Lower leg skin (tissue), 3 donors: ENCODE data around the gene HSPA4.

ENCODE experiments used
- POLR2A ChIP-seq, 2 donors: fragments of 450-650 bp; IDR thresholded peaks; one replicate each; pipeline ENCODE4 v1.6.1; 2016 to 2017; ENCODE audit warnings: antibody characterized with exemption in 2 of 2, mild to moderate bottlenecking in 1 of 2, moderate library complexity in 1 of 2
- TF ChIP-seq, protein P1 (sequence below), 3 donors: fragments of 450-650 bp; IDR thresholded peaks; one replicate each; pipeline ENCODE4 v1.5.1; 2016; ENCODE audit warnings: antibody characterized with exemption in 3 of 3, mild to moderate bottlenecking in 3 of 3, moderate library complexity in 2 of 3

GRCh38 chr5:133149345-133149744, 97.5 kb downstream of the HSPA4 start:
- TF ChIP-seq, protein P1, sequence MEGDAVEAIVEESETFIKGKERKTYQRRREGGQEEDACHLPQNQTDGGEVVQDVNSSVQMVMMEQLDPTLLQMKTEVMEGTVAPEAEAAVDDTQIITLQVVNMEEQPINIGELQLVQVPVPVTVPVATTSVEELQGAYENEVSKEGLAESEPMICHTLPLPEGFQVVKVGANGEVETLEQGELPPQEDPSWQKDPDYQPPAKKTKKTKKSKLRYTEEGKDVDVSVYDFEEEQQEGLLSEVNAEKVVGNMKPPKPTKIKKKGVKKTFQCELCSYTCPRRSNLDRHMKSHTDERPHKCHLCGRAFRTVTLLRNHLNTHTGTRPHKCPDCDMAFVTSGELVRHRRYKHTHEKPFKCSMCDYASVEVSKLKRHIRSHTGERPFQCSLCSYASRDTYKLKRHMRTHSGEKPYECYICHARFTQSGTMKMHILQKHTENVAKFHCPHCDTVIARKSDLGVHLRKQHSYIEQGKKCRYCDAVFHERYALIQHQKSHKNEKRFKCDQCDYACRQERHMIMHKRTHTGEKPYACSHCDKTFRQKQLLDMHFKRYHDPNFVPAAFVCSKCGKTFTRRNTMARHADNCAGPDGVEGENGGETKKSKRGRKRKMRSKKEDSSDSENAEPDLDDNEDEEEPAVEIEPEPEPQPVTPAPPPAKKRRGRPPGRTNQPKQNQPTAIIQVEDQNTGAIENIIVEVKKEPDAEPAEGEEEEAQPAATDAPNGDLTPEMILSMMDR (IDR thresholded peaks at IDR 0.05) = no peak
- no peak for TF ChIP-seq POLR2A (IDR thresholded peaks at IDR 0.05)
